ENCODE data around the gene GRB10.

Gene GRB10

DNA sequence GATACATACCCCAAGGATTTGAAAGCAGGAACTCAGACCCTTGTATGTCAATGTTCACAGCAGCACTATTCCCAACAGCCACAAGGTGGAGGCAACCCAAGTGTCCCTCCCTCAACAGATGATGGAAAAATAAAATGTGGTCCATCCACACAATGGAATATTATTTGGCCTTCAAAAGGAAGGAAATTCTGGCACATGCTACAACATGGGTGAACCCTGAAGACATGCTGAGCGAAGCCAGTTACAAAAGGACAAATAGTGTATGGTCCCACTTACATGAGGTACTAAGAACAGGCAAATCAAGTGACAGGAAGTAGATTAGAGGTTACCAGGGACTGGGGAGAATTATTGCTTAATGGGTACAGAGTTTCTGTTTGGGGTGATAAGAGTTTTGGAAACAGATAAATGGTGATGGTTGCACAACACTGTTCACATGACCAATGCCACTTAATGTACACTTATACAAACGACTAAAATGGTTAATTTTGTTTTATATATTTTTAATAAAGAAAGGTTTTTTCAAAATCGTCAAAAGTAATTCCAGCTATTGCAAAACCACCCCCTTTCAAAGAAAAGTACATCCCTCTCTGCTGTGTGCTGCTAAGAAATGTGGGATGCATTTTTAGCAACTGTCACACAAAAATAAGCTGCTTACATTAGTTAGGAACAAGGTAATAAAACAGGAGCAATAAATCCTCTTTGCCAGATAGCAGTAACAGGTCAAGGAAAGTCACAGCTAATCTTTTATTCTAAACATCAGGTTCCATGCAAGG is 85.7 kb downstream of the GRB10 start:
- no peak for FAIRE-seq
- no peak for DNase-seq (ENCODE audit: insufficient read length, low spot score)
- TF ChIP-seq, protein P1, sequence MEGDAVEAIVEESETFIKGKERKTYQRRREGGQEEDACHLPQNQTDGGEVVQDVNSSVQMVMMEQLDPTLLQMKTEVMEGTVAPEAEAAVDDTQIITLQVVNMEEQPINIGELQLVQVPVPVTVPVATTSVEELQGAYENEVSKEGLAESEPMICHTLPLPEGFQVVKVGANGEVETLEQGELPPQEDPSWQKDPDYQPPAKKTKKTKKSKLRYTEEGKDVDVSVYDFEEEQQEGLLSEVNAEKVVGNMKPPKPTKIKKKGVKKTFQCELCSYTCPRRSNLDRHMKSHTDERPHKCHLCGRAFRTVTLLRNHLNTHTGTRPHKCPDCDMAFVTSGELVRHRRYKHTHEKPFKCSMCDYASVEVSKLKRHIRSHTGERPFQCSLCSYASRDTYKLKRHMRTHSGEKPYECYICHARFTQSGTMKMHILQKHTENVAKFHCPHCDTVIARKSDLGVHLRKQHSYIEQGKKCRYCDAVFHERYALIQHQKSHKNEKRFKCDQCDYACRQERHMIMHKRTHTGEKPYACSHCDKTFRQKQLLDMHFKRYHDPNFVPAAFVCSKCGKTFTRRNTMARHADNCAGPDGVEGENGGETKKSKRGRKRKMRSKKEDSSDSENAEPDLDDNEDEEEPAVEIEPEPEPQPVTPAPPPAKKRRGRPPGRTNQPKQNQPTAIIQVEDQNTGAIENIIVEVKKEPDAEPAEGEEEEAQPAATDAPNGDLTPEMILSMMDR (IDR thresholded peaks at IDR 0.05; ENCODE audit: insufficient read depth, missing control alignments), result peak; percentile 37

DNA sequence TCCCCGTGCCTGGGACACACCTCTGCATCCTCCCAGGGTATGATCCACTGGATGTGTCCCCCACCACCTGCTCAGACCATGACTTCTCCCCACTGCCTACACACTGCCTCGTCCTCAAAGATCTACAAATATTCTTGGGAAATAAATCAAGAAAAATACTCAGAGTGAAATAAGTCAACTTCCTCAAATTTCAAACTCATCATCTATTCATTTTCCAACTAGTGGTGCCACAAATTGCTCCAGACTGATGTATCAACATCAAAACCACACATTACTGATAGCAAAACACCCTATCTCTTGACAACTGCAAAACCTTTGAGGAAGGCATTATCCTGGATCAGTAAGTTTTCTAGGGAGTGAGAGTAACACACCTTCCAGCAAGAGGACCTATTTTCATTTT is 87.7 kb downstream of the GRB10 start:
- FAIRE-seq (no peak), DNase-seq (ENCODE audit: insufficient read length, low spot score) (no peak)
- TF ChIP-seq, protein P1 (IDR thresholded peaks at IDR 0.05; ENCODE audit: insufficient read depth, missing control alignments), result no peak

DNA sequence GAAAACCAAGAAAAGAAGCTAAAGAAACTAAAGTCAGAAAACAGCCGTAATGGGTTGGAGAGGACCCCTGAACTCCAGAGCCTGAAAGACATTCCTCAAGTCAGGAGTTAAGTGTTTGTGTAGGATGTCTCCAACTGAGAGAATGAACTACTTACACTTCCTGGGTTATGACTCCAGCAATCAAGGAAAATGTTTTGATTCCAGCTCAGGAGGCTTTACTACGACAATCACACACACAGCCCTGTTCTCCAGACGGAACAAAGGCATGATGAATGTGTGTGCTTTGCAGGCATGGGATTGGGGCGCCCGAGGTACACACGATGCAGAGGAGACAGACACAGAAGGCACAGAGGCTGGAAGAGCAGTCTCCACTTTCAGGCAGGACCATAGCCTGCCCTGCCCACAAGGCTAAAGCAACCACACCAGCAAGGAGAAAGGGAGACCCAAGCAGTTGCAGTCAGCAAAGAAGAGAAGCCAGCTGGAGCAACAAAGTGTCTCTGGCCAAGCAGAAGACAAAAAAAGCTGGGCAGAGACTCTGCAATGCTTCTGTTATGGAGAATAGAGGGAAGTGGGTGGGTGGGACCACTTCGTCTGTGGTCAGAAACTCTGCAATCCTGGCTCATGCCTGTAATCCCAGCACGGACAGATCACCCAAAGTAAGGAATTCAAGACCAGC is 89.1 kb downstream of the GRB10 start:
- no peak for DNase-seq (ENCODE audit: insufficient read length, low spot score)
- no peak for FAIRE-seq
- TF ChIP-seq, protein P1 (IDR thresholded peaks at IDR 0.05; ENCODE audit: insufficient read depth, missing control alignments), result no peak

DNA sequence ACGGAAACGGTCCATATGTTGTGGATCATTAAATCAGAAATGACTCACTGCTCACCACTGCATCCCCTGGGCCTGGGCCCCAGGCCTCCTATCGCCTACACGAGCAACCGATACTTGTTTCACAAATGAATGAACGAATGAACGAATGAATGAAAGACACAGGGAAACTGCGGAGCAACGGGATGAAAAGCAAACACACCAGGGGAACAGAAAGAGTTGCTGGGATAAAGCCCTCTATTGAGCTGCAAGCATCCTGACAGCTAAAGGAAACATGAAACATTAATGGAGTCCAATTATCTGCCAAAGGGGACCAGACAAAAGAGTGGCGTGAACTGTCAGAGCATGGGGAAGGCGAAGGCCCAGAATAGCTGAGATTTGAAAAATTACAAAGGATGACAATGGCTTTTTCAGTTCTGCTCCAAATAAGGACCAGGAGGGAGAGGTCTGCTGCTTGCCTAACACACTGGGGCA is 92.1 kb downstream of the GRB10 start:
- TF ChIP-seq, protein P1 (IDR thresholded peaks at IDR 0.05; ENCODE audit: insufficient read depth, missing control alignments), result no peak
- DNase-seq (ENCODE audit: insufficient read length, low spot score) (no peak), FAIRE-seq (no peak)

DNA sequence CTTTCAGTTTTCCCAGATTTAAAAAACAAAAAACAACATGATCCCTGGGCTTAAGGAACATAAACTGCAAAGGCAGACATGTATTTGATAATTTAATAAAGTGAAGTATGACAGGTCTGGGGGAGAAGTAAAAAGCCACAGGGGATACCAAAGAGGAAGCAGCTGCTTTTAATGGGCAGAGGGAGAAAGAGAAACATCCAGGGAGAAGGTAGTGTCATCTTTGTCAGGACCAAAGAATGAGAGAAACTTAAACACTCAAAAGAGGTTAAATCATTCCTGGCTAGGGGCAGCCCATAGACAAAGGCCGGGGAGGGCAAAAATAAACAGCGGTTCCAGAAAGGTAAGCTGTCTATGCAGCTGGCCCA is 94.5 kb downstream of the GRB10 start:
- FAIRE-seq (no peak), DNase-seq (ENCODE audit: insufficient read length, low spot score) (no peak)
- TF ChIP-seq, protein P1 (IDR thresholded peaks at IDR 0.05; ENCODE audit: insufficient read depth, missing control alignments), result no peak

DNA sequence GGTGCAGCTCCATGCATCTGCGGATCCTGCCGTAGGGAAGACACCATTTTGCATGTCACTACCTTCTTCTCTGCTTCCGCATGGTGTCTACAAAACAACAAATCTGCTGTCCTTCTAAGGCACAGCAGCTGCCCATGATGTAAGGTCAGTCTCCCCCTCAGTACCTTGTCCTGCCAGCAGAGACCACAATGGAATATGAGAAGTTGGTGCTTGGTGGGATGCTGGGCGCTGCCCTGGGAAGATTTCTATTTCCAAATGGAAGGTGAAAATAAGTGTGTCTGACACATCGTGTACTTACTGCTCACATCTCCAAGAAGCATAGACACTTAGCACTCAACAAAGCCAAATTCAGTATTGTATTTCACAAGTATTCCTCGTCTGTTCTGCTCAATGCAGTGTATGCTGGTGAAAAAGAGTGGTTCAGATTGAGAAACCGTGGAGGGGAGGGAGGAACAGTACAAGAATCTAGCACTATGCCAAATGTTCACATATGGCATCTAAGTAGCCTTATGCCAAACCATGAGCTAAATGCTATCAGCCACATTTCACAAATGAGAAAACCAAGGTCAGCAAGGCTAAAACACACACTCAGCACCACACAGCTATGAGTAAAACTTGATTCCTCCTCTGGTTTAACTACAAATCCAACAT is 95.0 kb downstream of the GRB10 start:
- TF ChIP-seq, protein P1 (IDR thresholded peaks at IDR 0.05; ENCODE audit: insufficient read depth, missing control alignments), result no peak
- no peak for FAIRE-seq
- DNase-seq (ENCODE audit: insufficient read length, low spot score), result no peak

Data from D721Med (cell line).